SHP77 (cell line): ENCODE measurements around the gene GTF2F2.

ENCODE experiments used
- DNase-seq, 2 experiments: peaks; one replicate each; lab custom pipeline; 2025; lab: John Stamatoyannopoulos, UW

The GTF2F2 gene

GRCh38 chr13:45120967-45121831 is 889 bp downstream of the GTF2F2 start:
- DNase-seq = no peak

- no peak for DNase-seq
Observed at GRCh38 chr13:45122941-45123340, 2.6 kb downstream of the GTF2F2 start.

- no peak for DNase-seq
Observed at GRCh38 chr13:45132369-45133064, 12.2 kb downstream of the GTF2F2 start.

- no peak for DNase-seq
Observed at GRCh38 chr13:45133396-45134118, 13.2 kb downstream of the GTF2F2 start.

- DNase-seq = no peak
Observed at GRCh38 chr13:45136741-45137504, 16.6 kb downstream of the GTF2F2 start.

GRCh38 chr13:45137526-45137925 is 17.2 kb downstream of the GTF2F2 start:
- no peak for DNase-seq

- DNase-seq = no peak
Observed at GRCh38 chr13:45138282-45138681, 18.0 kb downstream of the GTF2F2 start.

- DNase-seq = no peak
Observed at GRCh38 chr13:45141369-45141768, 21.1 kb downstream of the GTF2F2 start.

GRCh38 chr13:45142440-45143345 is 22.4 kb downstream of the GTF2F2 start:
- no peak for DNase-seq

- DNase-seq = no peak
Observed at GRCh38 chr13:45143346-45143751, 23.0 kb downstream of the GTF2F2 start.

GRCh38 chr13:45149964-45150363 is 29.7 kb downstream of the GTF2F2 start:
- no peak for DNase-seq

- DNase-seq = no peak
Observed at GRCh38 chr13:45156565-45157361, 36.5 kb downstream of the GTF2F2 start.

GRCh38 chr13:45162194-45162593 is 41.9 kb downstream of the GTF2F2 start:
- DNase-seq = no peak

GRCh38 chr13:45162821-45163220 is 42.5 kb downstream of the GTF2F2 start:
- DNase-seq = no peak

GRCh38 chr13:45166858-45167257 is 46.5 kb downstream of the GTF2F2 start:
- no peak for DNase-seq

GRCh38 chr13:45167611-45168554 is 47.6 kb downstream of the GTF2F2 start:
- no peak for DNase-seq

GRCh38 chr13:45168555-45168930 is 48.2 kb downstream of the GTF2F2 start:
- DNase-seq = no peak

GRCh38 chr13:45174478-45174877 is 54.2 kb downstream of the GTF2F2 start:
- no peak for DNase-seq
